HG02885 (cell line): ENCODE measurements around the gene ERCC2.

Experiments used
- ATAC-seq: cut with Tn5 transposase; IDR thresholded peaks from one replicate; pipeline ENCODE4 v1.9.1; 2021; ENCODE audit warnings: mild to moderate bottlenecking; ENCODE audit not compliant: unreplicated experiment, poor library complexity

The ERCC2 gene

GRCh38 chr19:45402298-45403061 lies 32.1 kb upstream of the ERCC2 start:
- no peak for ATAC-seq

DNA sequence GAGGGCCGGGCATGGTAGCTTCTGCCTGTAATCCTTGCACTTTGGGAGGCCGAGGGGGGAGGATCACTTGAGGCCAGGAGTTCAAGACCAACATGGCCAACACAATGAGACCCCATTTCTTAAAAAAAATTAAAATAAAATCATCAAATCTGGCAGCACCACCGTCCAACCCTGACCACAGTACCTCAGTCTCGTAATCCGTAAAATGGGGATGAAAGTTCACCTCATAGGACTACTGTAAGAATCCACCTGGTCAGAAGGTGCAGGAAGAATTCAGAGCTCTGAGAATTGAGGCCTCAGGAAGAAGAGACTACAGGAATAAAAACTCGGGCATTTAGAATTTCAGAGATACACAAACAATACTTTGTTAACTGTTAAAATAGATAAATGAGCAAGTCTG lies 31.4 kb upstream of the ERCC2 start:
- no peak for ATAC-seq

- no peak for ATAC-seq
These were observed 29.8 kb upstream of the ERCC2 start for GRCh38 chr19:45400192-45400591.

DNA sequence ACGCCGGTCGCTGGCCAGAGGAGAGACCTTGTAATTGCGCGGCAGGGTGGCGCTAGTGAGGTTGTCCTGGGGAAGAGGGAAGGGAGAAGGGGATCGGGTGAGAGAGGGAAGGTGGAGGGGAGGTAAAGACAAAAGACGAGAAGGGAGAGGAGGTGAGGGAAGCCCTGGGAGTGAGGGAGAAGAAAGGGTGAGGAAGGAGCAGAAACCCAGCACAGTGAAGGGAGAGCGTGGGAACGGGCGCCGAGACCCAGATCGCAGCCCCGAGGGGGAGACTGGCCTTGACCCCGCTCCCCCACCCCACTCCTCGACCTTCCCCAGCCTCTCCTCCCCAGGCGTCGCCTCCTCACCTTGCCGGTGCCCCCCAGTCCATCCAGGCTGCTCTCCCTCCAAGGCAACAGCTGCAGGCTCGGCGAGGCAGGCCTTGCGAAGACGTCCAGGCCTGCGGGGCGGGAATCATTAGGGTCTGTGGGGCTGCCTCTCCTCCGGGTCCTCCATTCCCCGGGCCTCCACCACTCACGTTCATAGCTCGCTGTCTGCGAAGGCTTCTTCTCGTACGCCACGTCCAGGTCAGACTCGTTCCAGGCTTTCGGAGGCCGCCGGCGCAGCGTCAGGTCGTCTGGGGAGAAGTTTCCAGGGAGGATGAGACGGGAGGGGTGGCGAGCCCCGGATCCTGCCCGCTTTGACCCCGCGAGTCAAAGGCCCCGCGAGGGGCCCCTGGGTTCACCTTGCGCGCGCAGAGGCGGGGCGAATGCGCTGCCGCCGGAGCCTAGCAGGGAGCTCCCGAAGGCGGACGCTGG lies 25.6 kb upstream of the ERCC2 start:
- ATAC-seq = no peak

DNA sequence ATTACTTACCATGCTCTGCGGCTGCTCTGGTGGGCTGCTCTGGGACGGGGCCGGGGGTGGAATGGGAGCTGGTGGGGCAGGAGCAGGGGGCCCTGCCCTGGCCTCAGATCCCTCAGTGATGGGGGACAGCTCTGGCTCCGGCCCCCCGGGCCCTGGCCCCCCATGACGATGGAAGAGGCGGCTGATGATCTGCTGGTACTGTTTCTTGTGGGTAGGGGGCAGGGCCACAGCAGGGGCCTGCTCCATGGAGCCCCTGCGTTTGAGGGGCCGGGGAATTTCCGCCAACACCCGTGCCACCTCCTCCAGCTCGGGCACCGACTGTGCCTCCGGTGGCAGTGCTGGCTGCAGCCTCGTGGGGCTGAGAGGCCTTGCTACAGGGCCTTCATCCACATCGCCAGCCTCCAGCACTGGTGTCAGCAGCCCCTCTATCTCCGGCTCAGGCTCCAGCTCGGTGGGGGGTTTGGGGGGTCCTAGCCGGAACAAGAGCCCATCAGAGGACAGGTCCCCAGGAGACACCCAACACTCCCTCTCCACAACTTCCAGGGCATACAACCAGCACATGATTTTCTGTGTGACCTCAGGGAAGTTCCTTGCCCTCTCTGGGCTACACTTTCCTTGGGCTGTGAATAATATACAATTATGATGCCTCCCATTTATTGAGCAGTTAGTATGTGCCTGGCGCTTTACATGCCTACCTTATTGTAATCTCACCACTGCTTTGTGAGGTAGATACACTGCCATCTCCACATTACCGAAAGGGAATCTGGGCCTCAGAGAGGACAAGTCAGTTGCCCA lies 21.7 kb upstream of the ERCC2 start:
- no peak for ATAC-seq

GRCh38 chr19:45391346-45391745 lies 21.0 kb upstream of the ERCC2 start:
- ATAC-seq = no peak

DNA sequence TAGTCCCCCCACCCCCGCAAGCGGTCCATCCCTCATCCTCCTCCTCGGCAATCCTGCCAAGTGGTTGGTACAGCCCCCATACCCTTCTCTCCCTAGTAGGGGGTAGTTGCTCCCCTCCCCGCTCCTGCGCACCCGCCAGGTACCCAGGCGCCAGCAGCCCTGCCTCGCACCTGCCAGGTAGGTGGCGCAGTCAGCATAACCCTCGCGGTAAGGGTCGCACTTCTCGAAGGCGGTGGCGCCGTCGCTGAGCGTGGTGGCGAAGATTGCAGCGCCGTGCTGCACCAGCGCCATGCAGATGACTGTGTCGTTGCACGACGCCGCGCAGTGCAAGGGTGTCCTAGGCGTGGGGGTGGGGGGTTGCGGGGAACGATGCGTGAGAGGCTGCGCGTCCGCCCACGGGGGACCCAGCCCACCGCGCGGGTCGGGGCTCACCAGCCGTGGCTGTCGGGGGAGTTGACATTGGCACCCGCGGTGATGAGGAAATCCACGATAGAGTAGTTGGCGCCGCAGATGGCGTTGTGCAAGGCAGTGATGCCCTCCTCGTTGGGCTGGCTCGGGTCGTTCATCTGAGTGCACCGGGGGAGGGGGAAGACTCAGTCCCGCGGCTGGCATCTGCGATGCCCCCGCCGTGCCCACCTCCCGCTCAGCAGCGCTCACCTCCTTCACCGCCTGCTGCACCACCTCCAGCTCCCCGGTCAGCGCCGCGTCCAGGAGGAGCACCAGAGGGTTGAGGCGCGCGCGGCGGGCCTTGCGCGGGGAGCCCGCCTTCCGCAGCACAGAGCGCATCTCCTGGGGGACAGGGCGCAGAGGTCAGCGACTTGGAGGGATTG lies 15.2 kb upstream of the ERCC2 start:
- no peak for ATAC-seq

GRCh38 chr19:45382426-45382825 lies 12.1 kb upstream of the ERCC2 start:
- ATAC-seq = no peak

GRCh38 chr19:45380107-45380506 lies 9.7 kb upstream of the ERCC2 start:
- no peak for ATAC-seq

- ATAC-seq = no peak
These were observed 5.8 kb upstream of the ERCC2 start for GRCh38 chr19:45376045-45376724.

DNA sequence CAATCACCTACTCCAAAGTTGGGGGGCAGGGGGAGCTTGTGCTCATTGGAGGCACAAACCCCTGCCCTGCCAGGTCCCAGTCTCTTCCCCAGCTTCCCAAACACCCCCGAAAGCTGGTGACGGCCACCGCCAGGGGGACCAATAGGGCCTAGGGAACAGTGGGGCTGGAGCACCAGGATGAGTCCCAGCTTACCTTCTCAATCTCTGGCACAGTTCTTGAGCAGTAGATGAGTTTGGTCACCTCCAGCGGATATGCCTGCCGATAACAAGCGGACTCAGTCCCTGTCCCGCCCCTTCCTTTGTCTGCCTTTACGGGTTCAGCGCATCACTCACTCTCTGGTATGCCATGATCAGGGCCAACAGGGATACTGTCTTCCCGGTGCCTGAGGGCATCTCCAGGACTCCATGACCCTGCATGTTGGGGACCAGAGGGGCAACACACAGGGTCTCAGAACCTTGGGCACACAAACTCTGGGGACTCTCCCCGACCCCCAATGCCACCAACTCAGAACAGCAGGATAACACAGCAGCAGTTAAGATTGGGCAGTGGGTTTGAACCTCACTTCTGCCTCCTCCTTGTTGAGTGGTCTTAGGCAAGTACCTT lies 1.5 kb downstream of the ERCC2 start:
- ATAC-seq = no peak

- no peak for ATAC-seq
These were observed 2.2 kb downstream of the ERCC2 start for GRCh38 chr19:45368127-45368526.

DNA sequence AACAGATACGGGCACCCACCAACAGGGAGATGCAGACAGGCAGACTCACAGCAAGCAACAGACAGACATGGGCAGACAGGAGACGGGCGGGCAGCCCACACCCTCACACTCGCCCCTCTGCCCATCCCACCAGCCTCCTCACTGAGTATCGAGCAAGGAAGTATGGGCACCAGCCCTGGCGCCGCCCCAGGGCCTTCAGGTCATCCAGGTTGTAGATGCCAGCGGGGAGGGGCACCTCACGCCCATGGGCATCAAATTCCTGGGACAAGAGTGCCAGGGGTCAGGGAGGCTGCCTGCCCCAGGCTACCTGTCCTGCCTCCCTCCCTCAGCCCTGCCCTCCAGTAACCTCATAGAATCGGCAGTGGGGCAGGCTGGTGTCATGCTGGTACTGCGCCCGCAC lies 5.7 kb downstream of the ERCC2 start:
- ATAC-seq = no peak

GRCh38 chr19:45363861-45364459 lies 6.4 kb downstream of the ERCC2 start:
- no peak for ATAC-seq

GRCh38 chr19:45362291-45362690 lies 8.1 kb downstream of the ERCC2 start:
- ATAC-seq = no peak

GRCh38 chr19:45361608-45362007 lies 8.8 kb downstream of the ERCC2 start:
- ATAC-seq = no peak

DNA sequence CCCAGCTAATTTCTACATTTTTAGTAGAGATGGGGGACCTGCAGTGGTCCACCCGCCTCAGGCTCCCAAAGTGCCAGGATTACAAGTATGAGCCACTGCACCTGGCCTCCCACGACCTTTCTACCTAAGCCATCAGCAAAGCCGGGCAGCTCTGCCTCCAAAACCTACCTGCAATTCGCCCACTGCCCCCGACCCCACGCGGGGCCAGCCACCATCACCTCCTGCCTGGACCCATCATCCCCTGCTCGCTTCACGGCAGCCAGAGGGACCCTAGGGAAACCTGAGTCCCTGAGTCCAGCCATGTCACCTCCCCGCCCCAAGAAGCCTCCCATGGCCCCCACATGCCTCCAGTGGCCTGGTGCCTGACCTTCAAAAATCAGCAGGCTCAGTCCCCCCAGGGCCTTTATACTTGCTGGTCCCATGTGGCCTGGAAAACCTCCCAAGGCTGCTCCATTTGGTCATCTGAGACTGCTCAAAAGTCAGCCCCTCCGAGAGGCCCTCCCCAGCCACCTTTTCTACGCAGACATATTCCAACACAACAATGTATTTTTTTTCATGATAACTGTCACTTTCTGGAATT lies 12.1 kb downstream of the ERCC2 start:
- ATAC-seq = no peak

GRCh38 chr19:45357445-45357783 lies 13.0 kb downstream of the ERCC2 start:
- no peak for ATAC-seq
